ENCODE results near the gene CLDN22.

DNA sequence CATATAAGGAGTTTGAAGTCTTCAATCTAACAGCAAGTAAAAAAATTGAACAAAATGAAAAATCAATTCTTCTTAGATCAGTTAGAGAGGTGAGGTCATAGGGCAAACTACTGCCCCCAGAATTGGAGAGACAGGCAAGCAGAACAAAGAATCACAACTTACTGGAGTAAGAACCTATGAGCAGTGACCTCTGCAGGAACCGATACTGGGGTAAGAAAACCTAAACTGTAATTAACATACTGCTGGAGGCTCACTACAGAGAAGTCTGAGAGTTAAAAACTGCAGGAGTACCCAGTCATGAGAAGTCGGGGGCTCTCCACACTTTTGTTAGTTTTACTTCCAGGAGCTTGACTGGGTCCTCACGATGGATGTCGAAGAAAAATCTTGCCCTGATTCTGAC lies 16.0 kb downstream of the CLDN22 start:
- TF ChIP-seq POLR2A (IDR thresholded peaks at IDR 0.05) = no peak
- TF ChIP-seq, protein P1, sequence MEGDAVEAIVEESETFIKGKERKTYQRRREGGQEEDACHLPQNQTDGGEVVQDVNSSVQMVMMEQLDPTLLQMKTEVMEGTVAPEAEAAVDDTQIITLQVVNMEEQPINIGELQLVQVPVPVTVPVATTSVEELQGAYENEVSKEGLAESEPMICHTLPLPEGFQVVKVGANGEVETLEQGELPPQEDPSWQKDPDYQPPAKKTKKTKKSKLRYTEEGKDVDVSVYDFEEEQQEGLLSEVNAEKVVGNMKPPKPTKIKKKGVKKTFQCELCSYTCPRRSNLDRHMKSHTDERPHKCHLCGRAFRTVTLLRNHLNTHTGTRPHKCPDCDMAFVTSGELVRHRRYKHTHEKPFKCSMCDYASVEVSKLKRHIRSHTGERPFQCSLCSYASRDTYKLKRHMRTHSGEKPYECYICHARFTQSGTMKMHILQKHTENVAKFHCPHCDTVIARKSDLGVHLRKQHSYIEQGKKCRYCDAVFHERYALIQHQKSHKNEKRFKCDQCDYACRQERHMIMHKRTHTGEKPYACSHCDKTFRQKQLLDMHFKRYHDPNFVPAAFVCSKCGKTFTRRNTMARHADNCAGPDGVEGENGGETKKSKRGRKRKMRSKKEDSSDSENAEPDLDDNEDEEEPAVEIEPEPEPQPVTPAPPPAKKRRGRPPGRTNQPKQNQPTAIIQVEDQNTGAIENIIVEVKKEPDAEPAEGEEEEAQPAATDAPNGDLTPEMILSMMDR (IDR thresholded peaks at IDR 0.05) = no peak
- TF ChIP-seq POLR2AphosphoS5 (IDR thresholded peaks at IDR 0.05) = no peak

All from breast epithelium (tissue), 3 donors.